GM21526 (cell line): ENCODE measurements around the gene AMBP.

Experiments
- ATAC-seq: cut with Tn5 transposase; IDR thresholded peaks from one replicate; pipeline ENCODE4 v1.9.1; 2021; ENCODE audit warnings: moderate library complexity; ENCODE audit not compliant: unreplicated experiment, low FRiP score

AMBP gene

DNA sequence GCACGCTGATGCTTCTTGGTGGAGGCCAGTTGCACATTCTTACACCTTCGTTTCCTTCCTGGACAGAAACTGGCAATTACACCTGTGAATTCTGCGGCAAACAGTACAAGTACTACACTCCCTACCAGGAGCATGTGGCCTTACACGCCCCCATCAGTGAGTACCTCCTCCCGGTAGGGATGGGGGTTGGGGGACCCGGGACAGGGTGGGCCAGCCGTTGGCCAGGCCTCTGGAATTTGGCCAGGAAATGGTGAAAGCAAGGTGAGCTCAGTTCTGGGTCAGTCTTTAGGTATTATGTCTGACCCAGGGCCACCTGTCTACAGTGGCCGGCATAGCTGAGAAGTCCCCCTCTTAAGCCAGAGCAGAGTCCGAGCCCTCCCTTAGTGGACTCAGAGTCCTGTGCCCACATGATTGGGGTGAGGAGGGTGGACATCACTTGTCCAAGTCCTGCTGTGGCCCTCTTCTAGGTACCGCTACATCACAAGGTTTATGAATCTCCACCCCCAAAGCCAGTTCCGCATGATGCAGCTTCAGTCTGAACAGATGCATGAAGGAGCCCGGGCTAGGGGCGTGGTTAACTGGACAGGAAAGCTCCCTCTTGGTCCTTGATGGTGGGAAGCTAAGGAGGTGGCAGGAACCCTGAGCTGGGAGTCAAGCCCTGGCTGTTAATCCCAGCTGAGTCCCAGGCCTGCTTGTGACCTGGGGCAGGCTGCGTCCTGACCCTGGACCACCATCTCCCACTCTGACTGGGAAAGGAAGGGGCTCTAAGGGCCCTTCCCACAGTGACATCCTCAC, 61.3 kb downstream of the AMBP start:
- no peak for ATAC-seq

DNA sequence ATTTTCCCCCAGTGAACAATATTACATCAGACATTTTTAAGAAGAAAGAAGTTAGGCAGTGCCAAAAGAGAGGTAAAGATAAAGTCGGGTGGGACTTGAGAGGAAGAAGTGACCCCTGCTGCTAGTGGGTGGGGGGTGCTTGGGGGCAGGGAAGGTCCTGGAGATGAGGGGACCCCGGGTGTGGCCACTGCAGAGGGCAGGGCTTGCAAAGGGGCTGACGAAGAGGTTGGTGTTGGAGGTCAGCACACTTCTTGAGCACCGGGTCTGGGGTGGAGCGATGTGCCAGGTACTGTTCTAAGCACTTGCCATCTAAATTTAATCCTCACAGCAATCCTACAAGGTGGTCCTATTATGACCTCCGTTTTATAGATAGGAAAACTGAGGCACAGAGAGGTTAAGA, 62.0 kb downstream of the AMBP start:
- no peak for ATAC-seq

DNA sequence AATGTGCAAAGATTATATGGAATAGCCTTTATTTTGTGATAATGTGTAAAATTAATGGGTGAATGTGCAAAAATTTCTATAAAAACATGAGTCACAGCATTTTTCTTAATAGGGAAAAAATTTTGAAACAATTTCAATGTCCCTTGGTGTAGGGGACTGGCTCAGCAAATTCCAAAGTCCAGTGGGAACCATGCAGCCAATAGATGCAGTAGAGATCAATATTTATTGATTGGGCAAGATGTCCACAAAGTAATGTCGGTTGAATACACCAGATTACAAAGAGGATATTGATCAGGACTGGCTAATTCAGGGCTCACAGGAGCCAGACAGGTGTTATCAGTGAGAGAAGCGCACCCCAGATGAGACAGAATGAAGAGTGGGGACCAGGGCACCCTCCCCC, 62.5 kb downstream of the AMBP start:
- no peak for ATAC-seq

DNA sequence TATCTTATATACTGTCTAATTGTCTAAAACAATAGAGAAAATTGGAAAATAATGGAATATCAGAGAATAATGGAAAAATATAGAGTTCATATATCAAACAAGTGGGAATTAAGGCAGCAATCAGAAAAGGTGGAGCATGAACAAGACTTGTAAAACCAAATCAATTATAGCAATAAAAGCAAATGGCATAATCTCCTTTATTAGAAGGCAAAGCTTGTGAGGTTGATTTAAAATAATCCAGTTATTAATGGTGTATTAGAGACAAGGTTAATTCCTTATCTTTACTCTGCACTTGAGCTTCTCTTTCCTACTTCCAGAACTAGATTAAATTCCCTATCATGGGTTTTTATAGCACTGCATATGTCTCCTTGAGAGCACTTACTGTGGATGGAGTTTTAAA, 64.1 kb downstream of the AMBP start:
- no peak for ATAC-seq

DNA sequence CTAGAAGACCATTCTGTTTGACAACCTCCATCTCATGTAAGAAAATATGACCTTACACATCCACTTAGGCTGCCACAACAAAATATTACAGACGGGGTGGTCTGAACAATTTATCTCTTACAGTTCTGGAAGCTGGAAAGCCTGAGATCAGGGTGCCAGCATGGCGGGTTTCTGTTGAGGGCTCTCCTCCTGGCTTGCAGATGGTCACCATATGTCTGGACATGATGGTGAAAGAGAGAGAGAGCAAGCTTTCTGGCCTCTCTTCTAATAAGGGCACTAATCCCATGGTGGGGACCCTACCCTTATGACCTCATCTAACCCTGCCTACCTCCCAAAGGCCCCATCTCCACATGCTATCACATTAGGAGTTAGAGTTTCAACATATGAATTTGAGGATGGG, 66.0 kb downstream of the AMBP start:
- ATAC-seq: no peak

DNA sequence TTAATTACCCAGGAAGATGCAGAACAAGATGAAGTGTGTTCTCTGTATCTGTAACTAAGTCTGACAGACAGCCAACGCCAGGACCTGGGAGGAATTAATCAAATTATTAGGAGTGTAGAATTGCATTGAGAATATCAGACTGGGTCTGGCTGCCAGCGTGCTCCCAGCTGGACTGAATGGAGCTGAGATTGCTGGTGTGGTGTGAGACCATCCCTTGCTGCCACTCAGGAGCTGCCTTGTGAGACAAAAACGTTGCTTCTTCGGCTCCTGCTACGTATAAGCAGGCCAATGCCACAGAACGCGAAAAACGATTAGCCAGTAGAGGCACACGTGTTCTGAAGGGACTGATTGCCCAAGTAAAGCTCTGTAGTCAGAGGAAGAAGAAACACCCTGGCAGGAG, 66.8 kb downstream of the AMBP start:
- ATAC-seq: no peak
